GM12874 (cell line): Measurements from ENCODE around the gene CDH13.

Source experiments
- CTCF ChIP-seq: IDR thresholded peaks from 2 replicates; pipeline ENCODE4 v1.5.1; 2011; ENCODE audit warnings: low read depth, mild to moderate bottlenecking, control low read depth, low read length, moderate library complexity; ENCODE audit not compliant: insufficient read depth

Gene CDH13

GRCh38 chr16:83253521-83253920, 626.8 kb downstream of the CDH13 start:
- no peak for TF ChIP-seq CTCF

GRCh38 chr16:83258366-83258928, 631.7 kb downstream of the CDH13 start:
- no peak for TF ChIP-seq CTCF

- no peak for TF ChIP-seq CTCF
Measured at GRCh38 chr16:83266848-83267553, 640.2 kb downstream of the CDH13 start.

- no peak for TF ChIP-seq CTCF
Measured at GRCh38 chr16:83268169-83268568, 641.4 kb downstream of the CDH13 start.

GRCh38 chr16:83269048-83269447, 642.3 kb downstream of the CDH13 start:
- no peak for TF ChIP-seq CTCF

GRCh38 chr16:83269541-83269940, 642.8 kb downstream of the CDH13 start:
- no peak for TF ChIP-seq CTCF

GRCh38 chr16:83270061-83270460, 643.3 kb downstream of the CDH13 start:
- no peak for TF ChIP-seq CTCF
